HG03196 (cell line): ENCODE measurements around the gene WDR70.
"Not testable (repeated sequence)": the region's sequence is repeated elsewhere in the genome, so short reads cannot be mapped to it uniquely, and the experiment has no call there.

ENCODE experiments used
- ATAC-seq: cut with Tn5 transposase; IDR thresholded peaks from one replicate; pipeline ENCODE4 v1.9.1; 2021; ENCODE audit not compliant: unreplicated experiment

Gene WDR70

DNA sequence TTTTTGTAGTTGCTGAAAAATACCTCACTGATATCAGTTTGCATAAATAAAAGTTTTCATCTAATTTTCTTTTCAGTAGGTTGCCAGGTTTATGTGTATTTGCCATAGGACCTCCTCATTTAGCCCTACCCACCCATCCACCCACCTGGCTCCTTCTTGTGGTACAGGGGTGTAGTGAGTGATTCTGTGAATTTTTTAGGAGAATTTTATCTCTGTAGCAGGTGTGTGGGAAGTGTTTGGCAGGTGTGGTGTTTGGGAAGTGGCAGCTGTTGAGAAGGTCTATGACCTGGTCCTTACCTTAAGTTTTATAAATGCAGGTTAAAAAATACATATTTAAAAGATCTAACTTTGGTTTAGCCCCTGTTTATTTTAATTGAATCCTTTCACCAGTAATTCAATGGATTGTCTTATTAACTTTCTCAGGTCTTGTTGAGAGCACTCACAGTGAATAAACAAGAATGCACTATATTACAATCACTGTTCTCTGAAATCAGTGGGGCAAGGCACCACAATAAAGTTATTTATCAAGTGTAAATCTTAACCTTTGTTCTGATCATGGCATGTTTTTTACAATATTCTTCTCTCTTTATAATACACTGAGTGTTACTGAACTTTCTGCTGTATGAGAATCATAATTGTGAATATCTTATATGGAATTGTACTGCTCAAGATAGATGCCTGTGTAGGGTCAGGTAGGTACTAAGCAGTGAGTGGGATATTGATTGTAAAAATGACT, 189.1 kb downstream of the WDR70 start:
- no peak for ATAC-seq

GRCh38 chr5:37568893-37569292, 189.8 kb downstream of the WDR70 start:
- no peak for ATAC-seq

GRCh38 chr5:37569466-37569865, 190.3 kb downstream of the WDR70 start:
- ATAC-seq = no peak

DNA sequence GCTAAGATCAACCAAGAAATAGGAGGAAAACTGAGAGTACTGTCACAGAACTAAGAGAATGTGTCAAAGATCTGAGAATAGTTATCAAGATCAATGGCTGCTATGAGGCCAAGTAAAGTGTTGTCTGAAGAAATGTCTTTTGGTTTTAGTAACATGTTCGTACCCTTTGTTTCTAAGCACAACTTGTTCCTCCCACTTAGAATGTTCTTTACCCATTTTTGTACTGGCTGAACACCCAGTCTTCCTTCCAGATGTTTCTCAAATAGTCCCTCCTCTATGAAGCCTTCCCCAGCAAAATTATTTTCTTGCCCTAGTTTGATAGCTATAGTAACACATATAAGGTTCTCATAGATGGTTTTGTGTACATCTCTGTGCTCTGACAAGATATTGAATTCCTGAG, 191.5 kb downstream of the WDR70 start:
- no peak for ATAC-seq

GRCh38 chr5:37571985-37572384, 192.9 kb downstream of the WDR70 start:
- no peak for ATAC-seq

GRCh38 chr5:37575541-37576489, 196.7 kb downstream of the WDR70 start:
- ATAC-seq = no peak

- no peak for ATAC-seq
Observed at GRCh38 chr5:37576552-37576951, 197.4 kb downstream of the WDR70 start.

- ATAC-seq = no peak
Observed at GRCh38 chr5:37578176-37578575, 199.1 kb downstream of the WDR70 start.

GRCh38 chr5:37580106-37580505, 201.0 kb downstream of the WDR70 start:
- ATAC-seq = no peak

DNA sequence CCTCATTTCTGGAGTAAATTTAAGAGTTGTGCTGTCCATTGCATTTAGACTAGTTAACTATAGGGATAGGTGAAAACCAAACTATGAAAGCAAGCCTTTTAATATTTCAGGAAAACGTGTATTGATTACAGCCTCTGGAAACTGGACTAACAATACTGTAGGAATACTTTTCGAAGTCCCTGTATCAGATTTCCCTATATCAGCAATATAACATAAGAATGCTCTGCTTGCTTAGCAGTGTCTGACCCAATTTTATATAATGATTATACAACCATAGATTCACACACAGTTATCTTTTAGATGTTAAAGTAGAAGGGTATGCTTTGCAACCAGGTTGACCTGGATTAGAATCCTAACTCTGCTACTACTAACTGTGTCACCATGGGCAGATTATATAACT, 203.1 kb downstream of the WDR70 start:
- no peak for ATAC-seq

DNA sequence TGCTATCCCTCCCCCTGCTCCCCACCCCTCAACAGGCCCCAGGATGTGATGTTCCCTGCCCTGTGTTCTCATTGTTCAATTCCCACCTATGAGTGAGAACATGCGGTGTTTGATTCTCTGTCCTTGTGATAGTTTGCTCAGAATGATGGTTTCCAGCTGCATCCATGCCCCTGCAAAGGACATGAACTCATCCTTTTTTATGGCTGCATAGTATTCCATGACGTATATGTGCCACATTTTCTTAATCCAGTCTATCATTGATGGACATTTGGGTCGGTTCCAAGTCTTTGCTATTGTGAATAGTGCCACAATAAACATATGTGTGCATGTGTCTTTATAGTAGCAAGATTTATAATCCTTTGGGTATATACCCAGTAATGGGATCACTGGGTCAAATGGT, 214.2 kb downstream of the WDR70 start:
- not testable (repeated sequence) for ATAC-seq

GRCh38 chr5:37594864-37595263, 215.7 kb downstream of the WDR70 start:
- not testable (repeated sequence) for ATAC-seq

GRCh38 chr5:37598733-37599132, 219.6 kb downstream of the WDR70 start:
- no peak for ATAC-seq

DNA sequence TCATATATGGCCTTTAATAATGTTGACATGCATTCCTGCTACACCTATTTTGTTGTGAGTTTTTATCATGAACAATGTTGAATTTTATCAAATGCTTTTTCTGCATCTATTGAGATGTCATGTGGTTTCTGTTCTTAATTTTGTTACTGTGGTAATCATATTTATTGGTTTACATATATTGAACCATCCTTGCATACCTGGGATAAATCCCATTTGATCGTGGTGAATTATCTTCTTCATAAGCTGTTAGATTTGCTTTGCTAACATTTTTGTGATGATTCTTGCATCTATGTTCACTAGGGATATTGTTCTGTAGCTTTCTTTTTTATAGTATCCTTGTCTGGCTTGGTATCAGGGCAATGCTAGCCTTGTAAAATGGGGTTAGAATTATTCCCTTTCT, 222.0 kb downstream of the WDR70 start:
- no peak for ATAC-seq

DNA sequence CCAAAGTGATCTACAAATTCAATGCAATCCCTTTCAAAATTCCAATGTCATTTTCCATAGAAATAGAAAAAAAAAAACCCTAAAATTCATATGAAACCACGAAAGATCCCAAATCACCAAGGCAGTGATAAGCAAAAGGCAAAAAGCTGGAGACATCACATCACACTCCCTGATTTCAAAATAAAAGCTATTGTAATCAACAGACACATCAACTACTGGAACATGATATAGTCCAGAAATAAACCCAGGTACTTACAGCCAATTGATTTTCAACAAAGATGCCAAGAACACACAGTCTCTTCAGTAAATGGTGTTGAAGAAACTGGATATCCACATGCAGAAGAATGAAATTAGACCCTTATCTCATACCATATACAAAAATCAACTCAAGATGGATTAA, 224.0 kb downstream of the WDR70 start:
- no peak for ATAC-seq

GRCh38 chr5:37604290-37604689, 225.2 kb downstream of the WDR70 start:
- no peak for ATAC-seq

- no peak for ATAC-seq
Observed at GRCh38 chr5:37606148-37606547, 227.0 kb downstream of the WDR70 start.

DNA sequence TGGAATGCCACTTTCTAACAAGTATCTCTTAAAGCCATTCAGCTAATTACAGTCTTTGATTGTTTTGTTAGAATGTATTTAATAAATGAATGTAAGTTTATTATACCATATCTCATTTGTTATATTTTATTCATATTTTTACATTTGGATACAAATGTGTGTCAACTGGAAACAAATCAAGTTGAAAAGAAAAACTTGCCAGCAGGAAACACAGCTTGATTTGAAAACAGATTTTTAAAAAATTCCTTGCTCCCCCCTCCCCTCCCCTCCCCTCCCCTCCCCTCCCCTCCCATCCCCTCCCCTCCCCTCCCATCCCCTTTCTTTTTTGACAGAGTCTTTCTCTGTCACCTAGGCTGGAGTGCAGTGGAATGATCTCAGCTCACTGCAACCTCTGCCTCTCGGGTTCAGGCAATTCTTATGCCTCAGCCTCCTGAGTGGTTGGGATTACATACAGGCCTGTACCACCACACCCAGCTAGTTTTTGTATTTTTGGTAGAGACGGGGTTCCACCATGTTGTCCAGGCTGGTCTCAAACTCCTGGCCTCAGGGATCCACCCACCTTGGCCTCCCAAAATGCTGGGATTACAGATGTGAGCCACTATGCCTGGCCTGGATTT, 227.6 kb downstream of the WDR70 start:
- ATAC-seq = no peak

GRCh38 chr5:37615184-37615583, 236.1 kb downstream of the WDR70 start:
- no peak for ATAC-seq

DNA sequence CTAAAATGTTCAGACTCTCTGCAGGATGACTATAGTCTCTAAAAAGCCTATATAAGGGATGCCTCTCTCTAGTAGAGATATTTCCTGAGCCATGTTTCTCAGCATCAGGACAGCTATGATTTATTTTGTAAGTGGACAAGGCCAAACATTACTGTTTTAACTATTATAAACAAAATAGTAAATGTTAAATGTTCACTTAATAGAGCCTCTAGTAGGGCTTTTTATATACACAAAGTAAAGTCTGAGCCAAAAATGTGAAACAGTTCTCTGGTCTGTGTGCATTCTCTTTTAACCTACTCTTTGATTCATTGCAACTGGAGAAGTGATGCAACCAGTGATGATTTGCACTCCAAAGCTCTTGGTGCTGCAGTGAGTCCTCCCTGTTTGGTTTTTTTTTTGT, 240.2 kb downstream of the WDR70 start:
- no peak for ATAC-seq

DNA sequence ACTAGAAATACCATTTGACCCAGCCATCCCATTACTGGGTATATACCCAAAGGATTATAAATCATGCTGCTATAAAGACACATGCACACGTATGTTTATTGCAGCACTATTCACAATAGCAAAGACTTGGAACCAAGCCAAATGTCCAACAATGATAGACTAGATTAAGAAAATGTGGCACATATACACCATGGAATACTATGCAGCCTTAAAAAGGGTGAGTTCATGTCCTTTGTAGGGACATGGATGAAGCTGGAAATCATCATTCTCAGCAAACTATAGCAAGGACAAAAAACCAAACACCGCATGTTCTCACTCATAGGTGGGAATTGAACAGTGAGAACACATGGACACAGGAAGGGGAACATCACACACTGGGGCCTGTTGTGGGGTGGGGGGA, 243.2 kb downstream of the WDR70 start:
- ATAC-seq = not testable (repeated sequence)

DNA sequence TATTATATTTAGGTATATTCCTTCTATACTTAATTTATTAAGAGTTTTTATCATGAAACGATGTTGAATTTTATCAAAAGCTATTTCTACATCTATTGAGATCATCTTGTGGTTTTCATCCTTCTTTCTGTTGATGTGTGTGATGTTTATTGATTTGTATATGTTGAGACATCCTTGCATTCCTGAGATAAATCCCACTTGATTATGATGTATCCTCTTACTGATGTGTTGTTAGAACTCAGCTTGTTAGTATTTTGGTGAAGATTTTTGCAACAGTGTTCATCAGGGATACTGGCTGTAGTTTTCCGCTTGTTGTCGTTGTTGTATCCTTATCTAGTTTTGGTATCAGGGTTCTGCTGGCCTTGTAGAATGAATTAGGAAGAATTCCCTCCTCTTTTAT, 247.1 kb downstream of the WDR70 start:
- ATAC-seq = no peak
